Natural killer cell (primary cell): ENCODE data around the gene UTS2R. TPM values are rescaled to one million over a fixed set of nuclear protein-coding genes. Genes with fewer than 3 reads are reported as not detected.

Experiments
- ATAC-seq, 3 donors: fragments of 150-1000 bp in 2 of 3; fragments of 200-7000 bp in 1 of 3; cut with Tn5 transposase; 1 replicate in 1 of 3; 2 replicates in 2 of 3; pipeline ENCODE4 v1.10.0; 2021; ENCODE audit warnings: mild to moderate bottlenecking in 2 of 3, moderate library complexity in 2 of 3
- DNase-seq, 2 donors: peaks; one replicate each; pipeline versions ENCODE4 v3.0.0 to v3.0.0-alpha.2; 2013 to 2021; ENCODE audit warnings: mixed read lengths in 1 of 2
- H3K27ac ChIP-seq: one replicate; pipeline ENCODE4 v1.5.1; 2013; ENCODE audit warnings: mild to moderate bottlenecking, low read length
- H3K27me3 ChIP-seq: one replicate; pipeline ENCODE4 v1.6.1; 2013; ENCODE audit warnings: low read length; ENCODE audit not compliant: control insufficient read depth, insufficient read depth
- H3K36me3 ChIP-seq: one replicate; pipeline ENCODE4 v1.6.1; 2013; ENCODE audit warnings: low read length; ENCODE audit not compliant: control insufficient read depth, insufficient read depth
- H3K4me1 ChIP-seq: one replicate; pipeline ENCODE4 v1.6.1; 2013; ENCODE audit warnings: low read length; ENCODE audit not compliant: control insufficient read depth, insufficient read depth
- H3K4me3 ChIP-seq: one replicate; pipeline ENCODE4 v1.5.1; 2013; ENCODE audit warnings: low read length
- H3K9me3 ChIP-seq: one replicate; pipeline ENCODE4 v1.6.1; 2013; ENCODE audit warnings: low read length; ENCODE audit not compliant: control insufficient read depth, insufficient read depth
- H3K27ac Mint-ChIP-seq, 2 donors: one replicate each; pipeline ENCODE4 v1.8.0; 2022; ENCODE audit warnings: mild to moderate bottlenecking in 2 of 2, mixed read lengths in 2 of 2, moderate library complexity in 1 of 2
- H3K27me3 Mint-ChIP-seq, 2 donors: one replicate each; pipeline ENCODE4 v1.8.0; 2022; ENCODE audit warnings: low read depth in 2 of 2, mixed read lengths in 2 of 2
- H3K36me3 Mint-ChIP-seq: one replicate; pipeline ENCODE4 v1.8.0; 2022; ENCODE audit warnings: mixed read lengths
- H3K4me1 Mint-ChIP-seq, 2 donors: one replicate each; pipeline ENCODE4 v1.8.0; 2022; ENCODE audit warnings: mixed read lengths in 2 of 2
- H3K4me3 Mint-ChIP-seq: one replicate; pipeline ENCODE4 v1.8.0; 2022; ENCODE audit warnings: mild to moderate bottlenecking, moderate library complexity, mixed read lengths
- H3K9me3 Mint-ChIP-seq, 2 donors: one replicate each; pipeline ENCODE4 v1.8.0; 2022; ENCODE audit warnings: mixed read lengths in 2 of 2
- CTCF ChIP-seq: fragments of 200-600 bp; IDR thresholded peaks from one replicate; pipeline ENCODE4 v1.8.0; 2022; ENCODE audit warnings: antibody characterized with exemption
- WGBS: methylation state at CpG from one replicate; pipeline ENCODE4 v1.1.7; 2013; ENCODE audit warnings: missing lambda C conversion rate; ENCODE audit not compliant: insufficient coverage; 5-methylcytosine and 5-hydroxymethylcytosine counted together
- intact Hi-C: fragments of 100-400 bp; cut with micrococcal nuclease; formaldehyde crosslinking; loops from one replicate; pipeline ENCODE4 v1.14.2; 2022
- total RNA-seq, 4 donors: library from RNA; stranded (reverse); fragments of 120-200 nt in 1 of 4; gene quantifications; one replicate each; pipeline versions ENCODE4 v1.2.3 to v1.2.4, GENCODE V29; 2013 to 2022

UTS2R gene
- total RNA-seq, 3 donors from 2014 or later (not counting 1 experiment from before 2014, with no cell fraction given), result 0.28 TPM; not detected in 2

GRCh38 chr17:82367724-82368524 lies 3.6 kb upstream of the UTS2R start:
- TF ChIP-seq CTCF, result no peak
- Mint-ChIP-seq H3K27me3 (peaks cover 14 to 37% of the 10 kb centered on the region in 2 donors), H3K4me3 (no peak overlapping the region), H3K36me3 (no peaks in the 10 kb centered on the region), H3K4me1 (peaks cover 7 to 9% of the 10 kb centered on the region in 2 donors), H3K9me3 (no peaks in the 10 kb centered on the region), H3K27ac (no peak overlapping the region)
- H3K36me3 ChIP-seq, result no peaks in the 10 kb centered on the region
- H3K4me3 ChIP-seq, result no peak overlapping the region
- intact Hi-C loops, result no loop called here
- H3K4me1 ChIP-seq, result peaks cover 10% of the 10 kb centered on the region
- H3K27me3 ChIP-seq, result peaks cover 18% of the 10 kb centered on the region
- H3K27ac ChIP-seq, result no peak overlapping the region
- WGBS, result 91% methylated on average over 13 of the region's 14 CpGs
- H3K9me3 ChIP-seq, result no peaks in the 10 kb centered on the region
- no peak for DNase-seq
- ATAC-seq, result no peak

- Histone ChIP-seq H3K27ac (no peak overlapping the region), H3K4me3 (no peak overlapping the region), H3K36me3 (no peaks in the 10 kb centered on the region), H3K27me3 (peaks cover 22% of the 10 kb centered on the region), H3K4me1 (peaks cover 10% of the 10 kb centered on the region), H3K9me3 (no peaks in the 10 kb centered on the region)
- Mint-ChIP-seq H3K27me3 (peaks cover 22 to 44% of the 10 kb centered on the region in 2 donors), H3K4me3 (no peak overlapping the region), H3K4me1 (peaks cover 7 to 9% of the 10 kb centered on the region in 2 donors), H3K27ac (no peak overlapping the region), H3K36me3 (no peaks in the 10 kb centered on the region), H3K9me3 (no peaks in the 10 kb centered on the region)
- TF ChIP-seq CTCF, result no peak
- DNase-seq (no peak), ATAC-seq (no peak)
- intact Hi-C loops, result no loop called here
- 88% methylated on average over 6 of the region's 7 CpGs for WGBS
These were observed 2.4 kb upstream of the UTS2R start for GRCh38 chr17:82369211-82369610.

GRCh38 chr17:82370471-82371332 lies 863 bp upstream of the UTS2R start:
- Histone ChIP-seq H3K36me3 (no peaks in the 10 kb centered on the region), H3K4me1 (peaks cover 10% of the 10 kb centered on the region), H3K27me3 (peaks cover 26% of the 10 kb centered on the region), H3K4me3 (peak overlapping the region; percentile 16), H3K9me3 (no peaks in the 10 kb centered on the region), H3K27ac (no peak overlapping the region)
- intact Hi-C loops, result no loop called here
- Mint-ChIP-seq H3K36me3 (no peaks in the 10 kb centered on the region), H3K27me3 (peaks cover 22 to 44% of the 10 kb centered on the region in 2 donors), H3K4me1 (peaks cover 7 to 9% of the 10 kb centered on the region in 2 donors), H3K27ac (no peak overlapping the region), H3K9me3 (no peaks in the 10 kb centered on the region), H3K4me3 (peak overlapping the region; percentile 81)
- ATAC-seq (no peak), DNase-seq (peak in 1 of 2 donors; percentile 28)
- 26% methylated on average over 38 of the region's 38 CpGs for WGBS
- TF ChIP-seq CTCF, result no peak
